Measurements from ENCODE around the gene DCC.

DNA sequence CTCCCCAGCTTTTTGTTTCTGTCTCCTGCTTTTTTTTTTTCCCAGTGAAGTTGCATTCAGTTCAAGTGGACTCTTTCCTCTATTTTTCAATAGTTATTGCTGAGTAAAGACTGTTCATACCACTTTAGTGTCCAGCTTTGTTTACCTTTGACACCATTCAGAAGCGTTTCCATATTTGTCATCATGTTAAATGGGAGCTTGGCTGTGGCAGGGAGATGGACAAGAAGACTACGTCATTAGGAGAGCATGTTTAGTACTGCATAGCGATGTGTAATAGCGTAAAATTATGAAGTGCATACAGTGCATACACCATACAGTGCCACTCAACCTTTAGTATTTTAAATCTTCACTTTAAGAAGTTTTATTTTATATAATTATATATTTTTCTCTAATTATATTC is 655.9 kb downstream of the DCC start:
- TF ChIP-seq CTCF (IDR thresholded peaks at IDR 0.05; ENCODE audit: low read depth, low read length, poor library complexity, severe bottlenecking) (no peak), EZH2phosphoT487 (IDR thresholded peaks at IDR 0.05; ENCODE audit: borderline replicate concordance, low read length) (no peak)
